ENCODE measurements around the gene RPUSD1. TPM values are rescaled to one million over a fixed set of nuclear protein-coding genes. Genes with fewer than 3 reads are reported as not detected.
"Not testable (repeated sequence)": the region's sequence is repeated elsewhere in the genome, so short reads cannot be mapped to it uniquely, and the experiment has no call there.

The RPUSD1 gene
- 16.9 TPM for total RNA-seq
- polyA plus RNA-seq, result 20.9 TPM
- long read RNA-seq, donor 1, partial matches to known transcripts, result 0 of 1 reads
- long read RNA-seq, donor 1, other reads (novel, unspliced or antisense), result 0 of 1 reads
- long read RNA-seq, donor 2, result 0 reads
- long read RNA-seq, donor 3, transcript RPUSD1-201 (6 exons, 2,050 nt), result major isoform, 9 of 10 reads
- long read RNA-seq, donor 3, partial matches to known transcripts, result 0 of 10 reads
- long read RNA-seq, donor 3, other reads (novel, unspliced or antisense), result 0 of 10 reads
- long read RNA-seq, donor 4, result 0 reads
- long read RNA-seq, donor 5, transcript RPUSD1-201 (6 exons, 2,050 nt), result major isoform, 7 of 11 reads
- long read RNA-seq, donor 5, partial matches to known transcripts, result 0 of 11 reads
- long read RNA-seq, donor 5, other reads (novel, unspliced or antisense), result 0 of 11 reads
- long read RNA-seq, donor 6, partial matches to known transcripts, result 0 of 7 reads
- long read RNA-seq, donor 6, other reads (novel, unspliced or antisense), result 0 of 7 reads
- long read RNA-seq, donor 7, partial matches to known transcripts, result 0 of 3 reads
- long read RNA-seq, donor 7, other reads (novel, unspliced or antisense), result 0 of 3 reads
- long read RNA-seq, donor 8, partial matches to known transcripts, result 0 of 4 reads
- long read RNA-seq, donor 8, other reads (novel, unspliced or antisense), result 0 of 4 reads
- long read RNA-seq, donor 9, partial matches to known transcripts, result 0 of 2 reads
- long read RNA-seq, donor 9, other reads (novel, unspliced or antisense), result 0 of 2 reads
- long read RNA-seq, donor 10, transcript RPUSD1-201 (6 exons, 2,050 nt), result major isoform, 5 of 6 reads
- long read RNA-seq, donor 10, partial matches to known transcripts, result 0 of 6 reads
- long read RNA-seq, donor 10, other reads (novel, unspliced or antisense), result 0 of 6 reads

GRCh38 chr16:787978-788398, at the start of gene RPUSD1:
Gene RPUSD1 (minus strand): TSS chr16:788381. CDS start chr16:787737, 644 bp downstream.
- peaks cover 28 to 44% of the 10 kb centered on the region in 2 donors for H3K36me3 ChIP-seq (ENCODE audit: control insufficient read depth in 2 of 2, insufficient read depth in 2 of 2, low read length in 1 of 2)
- DNase-seq (ENCODE audit: low read depth in 6 of 9, low spot score in 9 of 9), result no peak
- H3K9me3 ChIP-seq (ENCODE audit: control insufficient read depth in 2 of 2, insufficient read depth in 1 of 2, low read length in 1 of 2), result peaks cover 0 to 6% of the 10 kb centered on the region in 2 donors
- under 1% methylated on average over 45 of the region's 45 CpGs for WGBS
- peak within 1 kb of the TSS; percentile 76 to 95 for H3K4me3 ChIP-seq (ENCODE audit: low read length in 2 of 2)
- H3K27ac ChIP-seq (ENCODE audit: low read depth in 1 of 2, low read length in 1 of 2), result peak within 1 kb of the TSS in 1 of 2 donors; percentile 74
- H3K4me1 ChIP-seq (ENCODE audit: control insufficient read depth in 2 of 2, insufficient read depth in 2 of 2, low read length in 2 of 2), result peaks cover 15 to 18% of the 10 kb centered on the region in 2 donors
- peaks cover 0 to 3% of the 10 kb centered on the region in 2 donors for H3K27me3 ChIP-seq (ENCODE audit: control insufficient read depth in 2 of 2, insufficient read depth in 1 of 2, low read length in 1 of 2)

GRCh38 chr16:836822-837221, 48.6 kb upstream of the RPUSD1 start:
- not testable (repeated sequence) for H3K4me1 ChIP-seq (ENCODE audit: control insufficient read depth in 2 of 2, insufficient read depth in 2 of 2, low read length in 2 of 2); H3K27ac ChIP-seq (ENCODE audit: low read depth in 1 of 2, low read length in 1 of 2); H3K4me3 ChIP-seq (ENCODE audit: low read length in 2 of 2); H3K36me3 ChIP-seq (ENCODE audit: control insufficient read depth in 2 of 2, insufficient read depth in 2 of 2, low read length in 1 of 2); DNase-seq (ENCODE audit: low read depth in 6 of 9, low spot score in 9 of 9); H3K27me3 ChIP-seq (ENCODE audit: control insufficient read depth in 2 of 2, insufficient read depth in 1 of 2, low read length in 1 of 2)
- H3K9me3 ChIP-seq (ENCODE audit: control insufficient read depth in 2 of 2, insufficient read depth in 1 of 2, low read length in 1 of 2), result peaks cover 1 to 29% of the 10 kb centered on the region in 2 donors
- 97% methylated on average over 3 of the region's 3 CpGs for WGBS

GRCh38 chr16:836221-836620, 48.0 kb upstream of the RPUSD1 start:
- no peaks in the 10 kb centered on the region for H3K4me1 ChIP-seq (ENCODE audit: control insufficient read depth in 2 of 2, insufficient read depth in 2 of 2, low read length in 2 of 2)
- no peak overlapping the region for H3K4me3 ChIP-seq (ENCODE audit: low read length in 2 of 2)
- H3K27ac ChIP-seq (ENCODE audit: low read depth in 1 of 2, low read length in 1 of 2), result no peak overlapping the region
- 92% methylated on average over 4 of the region's 4 CpGs for WGBS
- peaks cover 0 to 4% of the 10 kb centered on the region in 2 donors for H3K27me3 ChIP-seq (ENCODE audit: control insufficient read depth in 2 of 2, insufficient read depth in 1 of 2, low read length in 1 of 2)
- no peak for DNase-seq (ENCODE audit: low read depth in 6 of 9, low spot score in 9 of 9)
- no peaks in the 10 kb centered on the region for H3K36me3 ChIP-seq (ENCODE audit: control insufficient read depth in 2 of 2, insufficient read depth in 2 of 2, low read length in 1 of 2)
- peaks cover 1 to 29% of the 10 kb centered on the region in 2 donors for H3K9me3 ChIP-seq (ENCODE audit: control insufficient read depth in 2 of 2, insufficient read depth in 1 of 2, low read length in 1 of 2)

- H3K4me1 ChIP-seq (ENCODE audit: control insufficient read depth in 2 of 2, insufficient read depth in 2 of 2, low read length in 2 of 2), result no peaks in the 10 kb centered on the region
- WGBS, result 95% methylated on average over 10 of the region's 10 CpGs
- H3K4me3 ChIP-seq (ENCODE audit: low read length in 2 of 2), result no peak overlapping the region
- H3K27ac ChIP-seq (ENCODE audit: low read depth in 1 of 2, low read length in 1 of 2), result no peak overlapping the region
- H3K27me3 ChIP-seq (ENCODE audit: control insufficient read depth in 2 of 2, insufficient read depth in 1 of 2, low read length in 1 of 2), result peaks cover 0 to 12% of the 10 kb centered on the region in 2 donors
- peaks cover 1 to 29% of the 10 kb centered on the region in 2 donors for H3K9me3 ChIP-seq (ENCODE audit: control insufficient read depth in 2 of 2, insufficient read depth in 1 of 2, low read length in 1 of 2)
- no peak for DNase-seq (ENCODE audit: low read depth in 6 of 9, low spot score in 9 of 9)
- no peaks in the 10 kb centered on the region for H3K36me3 ChIP-seq (ENCODE audit: control insufficient read depth in 2 of 2, insufficient read depth in 2 of 2, low read length in 1 of 2)
Measured at GRCh38 chr16:835373-835772, 47.2 kb upstream of the RPUSD1 start.

GRCh38 chr16:833411-833810, 45.2 kb upstream of the RPUSD1 start:
- Histone ChIP-seq H3K9me3 (ENCODE audit: control insufficient read depth in 2 of 2, insufficient read depth in 1 of 2, low read length in 1 of 2) (peaks cover 1 to 24% of the 10 kb centered on the region in 2 donors), H3K4me1 (ENCODE audit: control insufficient read depth in 2 of 2, insufficient read depth in 2 of 2, low read length in 2 of 2) (no peaks in the 10 kb centered on the region), H3K27me3 (ENCODE audit: control insufficient read depth in 2 of 2, insufficient read depth in 1 of 2, low read length in 1 of 2) (peaks cover 0 to 18% of the 10 kb centered on the region in 2 donors), H3K27ac (ENCODE audit: low read depth in 1 of 2, low read length in 1 of 2) (no peak overlapping the region), H3K36me3 (ENCODE audit: control insufficient read depth in 2 of 2, insufficient read depth in 2 of 2, low read length in 1 of 2) (no peaks in the 10 kb centered on the region), H3K4me3 (ENCODE audit: low read length in 2 of 2) (no peak overlapping the region)
- DNase-seq (ENCODE audit: low read depth in 6 of 9, low spot score in 9 of 9), result no peak
- WGBS, result 95% methylated on average over 14 of the region's 14 CpGs

- 93% methylated on average over 35 of the region's 35 CpGs for WGBS
- Histone ChIP-seq H3K36me3 (ENCODE audit: control insufficient read depth in 2 of 2, insufficient read depth in 2 of 2, low read length in 1 of 2) (no peaks in the 10 kb centered on the region), H3K4me1 (ENCODE audit: control insufficient read depth in 2 of 2, insufficient read depth in 2 of 2, low read length in 2 of 2) (no peaks in the 10 kb centered on the region), H3K27me3 (ENCODE audit: control insufficient read depth in 2 of 2, insufficient read depth in 1 of 2, low read length in 1 of 2) (peaks cover 0 to 18% of the 10 kb centered on the region in 2 donors), H3K9me3 (ENCODE audit: control insufficient read depth in 2 of 2, insufficient read depth in 1 of 2, low read length in 1 of 2) (peaks cover 1 to 24% of the 10 kb centered on the region in 2 donors), H3K27ac (ENCODE audit: low read depth in 1 of 2, low read length in 1 of 2) (no peak overlapping the region), H3K4me3 (ENCODE audit: low read length in 2 of 2) (no peak overlapping the region)
- DNase-seq (ENCODE audit: low read depth in 6 of 9, low spot score in 9 of 9), result no peak
Measured at GRCh38 chr16:832652-833336, 44.6 kb upstream of the RPUSD1 start.

GRCh38 chr16:831571-832413, 43.6 kb upstream of the RPUSD1 start:
- no peak for DNase-seq (ENCODE audit: low read depth in 6 of 9, low spot score in 9 of 9)
- H3K27ac ChIP-seq (ENCODE audit: low read depth in 1 of 2, low read length in 1 of 2), result no peak overlapping the region
- no peaks in the 10 kb centered on the region for H3K36me3 ChIP-seq (ENCODE audit: control insufficient read depth in 2 of 2, insufficient read depth in 2 of 2, low read length in 1 of 2)
- H3K4me1 ChIP-seq (ENCODE audit: control insufficient read depth in 2 of 2, insufficient read depth in 2 of 2, low read length in 2 of 2), result no peaks in the 10 kb centered on the region
- H3K27me3 ChIP-seq (ENCODE audit: control insufficient read depth in 2 of 2, insufficient read depth in 1 of 2, low read length in 1 of 2), result peaks cover 0 to 18% of the 10 kb centered on the region in 2 donors
- no peak overlapping the region for H3K4me3 ChIP-seq (ENCODE audit: low read length in 2 of 2)
- 84% methylated on average over 27 of the region's 27 CpGs for WGBS
- peaks cover 1 to 20% of the 10 kb centered on the region in 2 donors for H3K9me3 ChIP-seq (ENCODE audit: control insufficient read depth in 2 of 2, insufficient read depth in 1 of 2, low read length in 1 of 2)

- H3K36me3 ChIP-seq (ENCODE audit: control insufficient read depth in 2 of 2, insufficient read depth in 2 of 2, low read length in 1 of 2), result no peaks in the 10 kb centered on the region
- peaks cover 1 to 15% of the 10 kb centered on the region in 2 donors for H3K9me3 ChIP-seq (ENCODE audit: control insufficient read depth in 2 of 2, insufficient read depth in 1 of 2, low read length in 1 of 2)
- no peak for DNase-seq (ENCODE audit: low read depth in 6 of 9, low spot score in 9 of 9)
- H3K4me3 ChIP-seq (ENCODE audit: low read length in 2 of 2), result no peak overlapping the region
- H3K4me1 ChIP-seq (ENCODE audit: control insufficient read depth in 2 of 2, insufficient read depth in 2 of 2, low read length in 2 of 2), result no peaks in the 10 kb centered on the region
- no peak overlapping the region for H3K27ac ChIP-seq (ENCODE audit: low read depth in 1 of 2, low read length in 1 of 2)
- 28% methylated on average over 24 of the region's 24 CpGs for WGBS
- H3K27me3 ChIP-seq (ENCODE audit: control insufficient read depth in 2 of 2, insufficient read depth in 1 of 2, low read length in 1 of 2), result peaks cover 0 to 18% of the 10 kb centered on the region in 2 donors
Measured at GRCh38 chr16:830871-831570, 42.8 kb upstream of the RPUSD1 start.

All from thymus (tissue), 14 donors.